Ovary (tissue), 9 donors: ENCODE results near the gene SMG9. TPM values are rescaled to one million over a fixed set of nuclear protein-coding genes. Genes with fewer than 3 reads are reported as not detected.

ENCODE experiments used
- DNase-seq, 5 donors: peaks; one replicate each; pipeline ENCODE4 v3.0.0-alpha.2; 2019 to 2020
- H3K27ac ChIP-seq, 2 donors: fragments of 200-600 bp; one replicate each; pipeline versions ENCODE4 v1.5.1 to v1.8.0; 2019 to 2022
- H3K27me3 ChIP-seq: fragments of 200-600 bp; one replicate; pipeline ENCODE4 v1.8.0; 2022
- H3K36me3 ChIP-seq: fragments of 200-600 bp; sonication (generic); one replicate; pipeline ENCODE4 v1.5.1; 2019
- H3K4me1 ChIP-seq: one replicate; pipeline ENCODE4 v1.8.1; 2013; ENCODE audit warnings: mild to moderate bottlenecking, moderate library complexity; ENCODE audit not compliant: insufficient read depth
- H3K4me3 ChIP-seq: fragments of 200-600 bp; sonication (generic); one replicate; pipeline ENCODE4 v1.5.1; 2017
- H3K9me3 ChIP-seq, 2 donors: fragments of 200-600 bp in 1 of 2; sonication (generic) in 1 of 2; one replicate each; pipeline versions ENCODE4 v1.5.1 to v1.8.1; 2013 to 2019; ENCODE audit warnings: mild to moderate bottlenecking in 1 of 2, moderate library complexity in 1 of 2
- EP300 ChIP-seq: sonication (generic); formaldehyde crosslinking; IDR thresholded peaks from one replicate; pipeline ENCODE4 v1.6.1; 2017; ENCODE audit warnings: antibody characterized with exemption
- POLR2A ChIP-seq: fragments of 450-650 bp; IDR thresholded peaks from one replicate; pipeline ENCODE4 v1.6.1; 2017; ENCODE audit warnings: antibody characterized with exemption, mild to moderate bottlenecking, moderate library complexity
- WGBS, 3 donors: extraction: QIAGEN DNeasy Blood & Tissue Kit in 1 of 3; methylation state at CpG; one replicate each; pipeline versions ENCODE4 v1.1.5 to v1.1.7; 2013 to 2017; 5-methylcytosine and 5-hydroxymethylcytosine counted together
- intact Hi-C, 4 donors: fragments of 100-400 bp; cut with DNase I; formaldehyde crosslinking; loops; one replicate each; pipeline versions ENCODE4 v1.11.0 to v1.15.1; 2022 to 2023
- polyA plus RNA-seq, 2 donors: library from polyadenylated mRNA; stranded (reverse); fragments of 200-250 nt in 1 of 2; fragments of 350-450 nt in 1 of 2; fragmentation: Illumina TruSeq in 1 of 2; extraction: RNeasy Lipid Tissue Mini Kit (QIAGEN cat#74804) in 1 of 2; gene quantifications; one replicate each; pipeline ENCODE4 v1.2.3, GENCODE V29; 2013 to 2014
- total RNA-seq, 7 donors: library from RNA; depleted of rRNA in 2 of 7; stranded (reverse); fragments of >200 nt in 2 of 7; fragmentation: NEBNext Ultra II Directional in 3 of 7; extraction: Animal tissue kit (Norgen Biotek cat#: 25700) in 3 of 7; gene quantifications; one replicate each; pipeline versions ENCODE4 v1.1.0 to v1.2.4, GENCODE V29; 2016 to 2023
- TF ChIP-seq, protein P1 (sequence below), 3 donors: fragments of 450-650 bp in 2 of 3; fragments of 200-600 bp in 1 of 3; IDR thresholded peaks; one replicate each; pipeline versions ENCODE4 v1.5.1 to v1.8.0; 2016 to 2022; ENCODE audit warnings: antibody characterized with exemption in 3 of 3, mild to moderate bottlenecking in 1 of 3
- donor health status: DM: no; HTN: no; CAD: no; lungs with moderate emphysema.
- donor health status: DM: no; HTN: no; CAD: no.
- donor health status: Bipolar disorder and iron deficiency.
- donor health status: DM: yes; HTN: yes; CAD: no.
- donor health status: DM: no; HTN: no; CAD: no.
- donor health status: DM: yes; HTN: yes; CAD: no.

The SMG9 gene
- total and polyA plus RNA-seq, 9 donors: 13.9 to 34.8 (median 23.9) TPM

DNA sequence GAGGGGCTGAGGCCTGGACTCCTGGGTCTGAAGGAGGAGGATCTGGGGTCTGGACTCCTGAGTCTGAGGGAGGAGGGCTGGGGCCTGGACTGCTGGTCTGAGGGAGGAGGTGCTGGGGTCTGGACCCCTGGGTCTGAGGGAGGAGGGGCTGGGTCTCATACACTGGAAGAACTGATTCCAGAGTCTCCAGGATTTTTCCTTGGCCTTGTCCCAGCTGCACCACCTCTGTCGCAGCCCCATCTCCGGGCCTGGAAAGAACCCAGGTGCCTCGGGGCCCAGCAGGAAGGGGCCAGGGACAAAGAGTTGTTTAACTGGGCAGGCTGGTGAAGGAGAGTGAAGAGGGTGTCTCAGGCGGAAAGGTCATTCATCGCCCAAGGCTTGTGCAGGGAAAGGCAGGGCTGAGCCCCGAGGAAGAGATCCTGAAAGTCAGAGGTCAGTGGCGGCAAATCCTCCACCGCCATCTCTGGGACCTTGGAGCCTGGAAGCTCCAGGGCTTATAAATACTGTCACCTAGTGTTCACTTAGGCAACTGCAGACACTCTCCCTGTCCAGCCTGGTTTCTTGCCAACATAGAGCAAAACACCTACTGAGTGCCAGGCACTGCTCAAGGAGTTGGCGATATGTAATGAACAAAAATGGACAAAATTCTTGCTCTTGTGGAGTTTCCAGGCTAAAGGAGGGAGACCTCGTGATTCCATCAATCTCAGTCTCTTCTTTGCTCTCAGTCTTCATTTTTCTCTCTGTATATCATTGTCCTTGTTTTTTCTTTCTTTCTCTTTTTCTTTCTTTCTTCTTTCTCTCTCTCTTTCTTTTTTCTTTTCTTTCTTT, 30.4 kb upstream of the SMG9 start:
- intact Hi-C loops: loop anchor here in 1 of 4 donors (5.0 kb wide), 1 partner anchor 38 kb away; no protein-coding TSS in a partner anchor
- peak in 1 of 5 donors; percentile 38 for DNase-seq
- no peaks in the 10 kb centered on the region for H3K9me3 ChIP-seq
- 8 to 11% (median 10%) methylated on average over 10 of the region's 10 CpGs for WGBS, 3 donors
- H3K4me1 ChIP-seq: no peaks in the 10 kb centered on the region
- H3K36me3 ChIP-seq: no peaks in the 10 kb centered on the region
- no peak overlapping the region for H3K4me3 ChIP-seq
- no peak for TF ChIP-seq POLR2A
- TF ChIP-seq, protein P1, sequence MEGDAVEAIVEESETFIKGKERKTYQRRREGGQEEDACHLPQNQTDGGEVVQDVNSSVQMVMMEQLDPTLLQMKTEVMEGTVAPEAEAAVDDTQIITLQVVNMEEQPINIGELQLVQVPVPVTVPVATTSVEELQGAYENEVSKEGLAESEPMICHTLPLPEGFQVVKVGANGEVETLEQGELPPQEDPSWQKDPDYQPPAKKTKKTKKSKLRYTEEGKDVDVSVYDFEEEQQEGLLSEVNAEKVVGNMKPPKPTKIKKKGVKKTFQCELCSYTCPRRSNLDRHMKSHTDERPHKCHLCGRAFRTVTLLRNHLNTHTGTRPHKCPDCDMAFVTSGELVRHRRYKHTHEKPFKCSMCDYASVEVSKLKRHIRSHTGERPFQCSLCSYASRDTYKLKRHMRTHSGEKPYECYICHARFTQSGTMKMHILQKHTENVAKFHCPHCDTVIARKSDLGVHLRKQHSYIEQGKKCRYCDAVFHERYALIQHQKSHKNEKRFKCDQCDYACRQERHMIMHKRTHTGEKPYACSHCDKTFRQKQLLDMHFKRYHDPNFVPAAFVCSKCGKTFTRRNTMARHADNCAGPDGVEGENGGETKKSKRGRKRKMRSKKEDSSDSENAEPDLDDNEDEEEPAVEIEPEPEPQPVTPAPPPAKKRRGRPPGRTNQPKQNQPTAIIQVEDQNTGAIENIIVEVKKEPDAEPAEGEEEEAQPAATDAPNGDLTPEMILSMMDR (IDR thresholded peaks at IDR 0.05): peak; percentile 50 to 67 (median 66)
- no peak overlapping the region for H3K27ac ChIP-seq
- H3K27me3 ChIP-seq: no peaks in the 10 kb centered on the region

DNA sequence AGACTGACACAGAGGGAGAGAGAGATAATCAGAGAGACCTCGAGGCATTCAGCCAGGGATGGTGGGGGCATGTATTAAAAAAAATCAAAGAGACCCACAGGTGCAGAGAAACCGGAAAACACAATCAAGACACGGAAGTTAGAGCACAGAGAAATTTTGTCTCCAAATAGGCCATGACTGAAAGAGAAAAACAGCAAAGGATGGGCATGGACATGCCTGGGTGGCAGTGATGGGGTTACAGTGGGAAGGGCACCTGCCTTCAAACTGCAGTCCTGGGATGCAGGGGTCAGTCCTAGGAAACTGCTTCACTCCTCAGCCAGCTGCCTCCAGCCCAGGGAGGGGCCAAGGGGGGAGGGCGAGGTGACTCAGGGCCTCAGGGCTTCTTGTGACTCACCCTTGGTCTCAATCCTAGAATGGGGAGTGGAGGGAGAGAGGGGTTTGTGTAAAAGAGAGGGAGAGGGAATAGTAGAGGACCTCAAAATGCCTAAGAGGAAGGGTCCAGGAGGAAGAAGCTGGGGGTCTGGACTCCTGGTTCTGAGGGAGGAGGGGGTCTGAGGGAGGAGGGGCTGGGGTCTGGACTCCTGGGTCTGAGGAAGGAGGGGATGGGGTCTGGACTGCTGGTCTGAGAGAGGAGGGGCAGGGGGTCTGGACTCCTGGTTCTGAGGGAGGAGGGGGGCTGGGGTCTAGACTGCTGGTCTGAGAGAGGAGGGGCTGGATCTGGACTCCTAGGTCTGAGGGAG, 29.6 kb upstream of the SMG9 start:
- DNase-seq: no peak
- Histone ChIP-seq H3K27me3 (no peaks in the 10 kb centered on the region), H3K36me3 (no peaks in the 10 kb centered on the region), H3K27ac (no peak overlapping the region), H3K4me1 (no peaks in the 10 kb centered on the region), H3K4me3 (no peak overlapping the region), H3K9me3 (no peaks in the 10 kb centered on the region)
- WGBS, 3 donors: 49 to 52% (median 50%) methylated on average over 4 of the region's 4 CpGs
- intact Hi-C loops: loop anchor here in 1 of 4 donors (5.0 kb wide), 1 partner anchor 37 kb away; no protein-coding TSS in a partner anchor
- no peak for TF ChIP-seq EP300
- TF ChIP-seq, protein P1 (IDR thresholded peaks at IDR 0.05): no peak
- no peak for TF ChIP-seq POLR2A

GRCh38 chr19:43783636-43784035, 28.9 kb upstream of the SMG9 start:
- Histone ChIP-seq H3K27ac (no peak overlapping the region), H3K4me3 (no peak overlapping the region), H3K36me3 (no peaks in the 10 kb centered on the region), H3K4me1 (no peaks in the 10 kb centered on the region), H3K9me3 (no peaks in the 10 kb centered on the region), H3K27me3 (no peaks in the 10 kb centered on the region)
- no peak for TF ChIP-seq POLR2A
- no peak for TF ChIP-seq EP300
- TF ChIP-seq, protein P1 (IDR thresholded peaks at IDR 0.05): no peak
- 83 to 86% (median 85%) methylated on average over 8 of the region's 8 CpGs for WGBS, 3 donors
- no peak for DNase-seq
- intact Hi-C loops: loop anchor here in 2 of 4 donors (2.0 to 5.0 kb wide), 2 partner anchors 36 to 37 kb away; no protein-coding TSS in a partner anchor

- Histone ChIP-seq H3K27me3 (no peaks in the 10 kb centered on the region), H3K4me3 (no peak overlapping the region), H3K36me3 (no peaks in the 10 kb centered on the region), H3K9me3 (no peaks in the 10 kb centered on the region), H3K27ac (no peak overlapping the region), H3K4me1 (no peaks in the 10 kb centered on the region)
- intact Hi-C loops: loop anchor here in 2 of 4 donors (2.0 to 5.0 kb wide), 2 partner anchors 35 to 36 kb away; no protein-coding TSS in a partner anchor
- TF ChIP-seq POLR2A (no peak), EP300 (no peak)
- TF ChIP-seq, protein P1 (IDR thresholded peaks at IDR 0.05): no peak
- 70 to 80% (median 71%) methylated on average over 24 of the region's 24 CpGs for whole genome bisulfite sequencing, 3 donors
- no peak for DNase-seq
Observed at GRCh38 chr19:43782689-43783231, 28.0 kb upstream of the SMG9 start.
